HepG2 (cell line): ENCODE results near the gene RNU2-63P. TPM values are rescaled to one million over a fixed set of nuclear protein-coding genes. Genes with fewer than 3 reads are reported as not detected.

Source experiments
- BCLAF1 ChIP-seq: fragments of 450-650 bp; IDR thresholded peaks from 2 replicates; pipeline ENCODE4 v1.6.1; 2017; ENCODE audit warnings: mild to moderate bottlenecking
- NAIF1 ChIP-seq: sonication (generic); formaldehyde crosslinking; IDR thresholded peaks from 2 replicates; pipeline ENCODE4 v1.5.0; 2020; ENCODE audit warnings: mild to moderate bottlenecking, missing genetic modification reagents, borderline replicate concordance
- PAX8 ChIP-seq: sonication (generic); formaldehyde crosslinking; IDR thresholded peaks from 2 replicates; pipeline ENCODE4 v1.8.0; 2022; ENCODE audit warnings: mild to moderate bottlenecking, missing genetic modification reagents, borderline replicate concordance
- TP53 ChIP-seq: sonication (generic); formaldehyde crosslinking; conservative IDR thresholded peaks from 2 replicates; pipeline ENCODE4 v1.4.0; 2020; ENCODE audit warnings: missing genetic modification reagents
- ZNF136 ChIP-seq: sonication (generic); formaldehyde crosslinking; IDR thresholded peaks from 2 replicates; pipeline ENCODE4 v1.8.1; 2022; ENCODE audit warnings: low read depth, mild to moderate bottlenecking, moderate library complexity, missing genetic modification reagents
- ZNF431 ChIP-seq: sonication (generic); formaldehyde crosslinking; IDR thresholded peaks from 2 replicates; pipeline ENCODE4 v1.9.0; 2022; ENCODE audit warnings: missing genetic modification reagents, low read depth, mild to moderate bottlenecking, borderline replicate concordance
- polyA plus RNA-seq, 8 experiments: library from polyadenylated mRNA; depleted of rRNA in 3 of 8; stranded (reverse) in 7 of 8; unstranded in 1 of 8; fragments of >200 nt; fragmentation: Illumina TruSeq in 4 of 8; extraction: Trizol in 4 of 8; gene quantifications; 2 replicates each; pipeline versions ENCODE4 v1.2.1 to v1.2.3, GENCODE V29; 2011 to 2016; ENCODE audit warnings: low read depth in 4 of 8, missing spikeins in 1 of 8, mixed read lengths in 1 of 8; ENCODE audit not compliant: insufficient read depth in 1 of 8
- total RNA-seq, 5 experiments: library from RNA; depleted of rRNA; stranded (reverse); fragments of >200 nt; fragmentation: Illumina TruSeq; extraction: Trizol; gene quantifications; 2 replicates each; pipeline ENCODE4 v1.2.3, GENCODE V29; 2016; ENCODE audit warnings: low read depth in 1 of 5
- TF ChIP-seq, protein P1 (sequence below), 2 experiments: fragments of 450-650 bp in 1 of 2; sonication (generic) in 1 of 2; formaldehyde crosslinking in 1 of 2; IDR thresholded peaks; 2 replicates each; pipeline versions ENCODE4 v1.6.1 to v1.8.0; 2016 to 2022; ENCODE audit warnings: antibody characterized with exemption in 1 of 2, mild to moderate bottlenecking in 1 of 2, missing genetic modification reagents in 1 of 2

Gene RNU2-63P
- total and polyA plus RNA-seq, 2 of the 13 experiments (the other 11 are each of a cell fraction or from before 2014, with no cell fraction given), result 6.8 TPM; not detected in 1

DNA sequence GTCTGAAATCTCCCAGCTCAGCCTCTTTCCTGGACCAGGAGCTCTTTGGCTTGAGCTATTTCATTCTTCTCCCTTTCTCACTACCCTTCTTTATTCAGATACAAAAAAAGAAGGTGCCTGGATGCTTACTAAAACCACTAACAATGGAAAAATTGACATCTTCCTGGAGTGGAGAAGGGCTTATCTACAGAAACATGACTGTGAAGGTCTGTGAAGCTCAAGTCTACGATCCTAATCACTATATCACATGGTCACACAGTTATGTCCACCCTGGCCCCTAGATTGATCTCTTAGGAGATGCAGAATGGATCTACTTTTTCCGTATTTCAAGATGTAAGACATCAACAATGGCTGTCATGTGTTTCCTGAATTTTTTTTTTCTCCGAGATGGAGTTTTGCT, 44.9 kb upstream of the RNU2-63P start (continued):
- TF ChIP-seq BCLAF1, result no peak
- no peak for TF ChIP-seq NAIF1
- no peak for TF ChIP-seq PAX8 (CRISPR knock-in tag)
- TF ChIP-seq ZNF431 (CRISPR knock-in tag), result no peak
- no peak for TF ChIP-seq ZNF136 (CRISPR knock-in tag)
- TF ChIP-seq, protein P1, sequence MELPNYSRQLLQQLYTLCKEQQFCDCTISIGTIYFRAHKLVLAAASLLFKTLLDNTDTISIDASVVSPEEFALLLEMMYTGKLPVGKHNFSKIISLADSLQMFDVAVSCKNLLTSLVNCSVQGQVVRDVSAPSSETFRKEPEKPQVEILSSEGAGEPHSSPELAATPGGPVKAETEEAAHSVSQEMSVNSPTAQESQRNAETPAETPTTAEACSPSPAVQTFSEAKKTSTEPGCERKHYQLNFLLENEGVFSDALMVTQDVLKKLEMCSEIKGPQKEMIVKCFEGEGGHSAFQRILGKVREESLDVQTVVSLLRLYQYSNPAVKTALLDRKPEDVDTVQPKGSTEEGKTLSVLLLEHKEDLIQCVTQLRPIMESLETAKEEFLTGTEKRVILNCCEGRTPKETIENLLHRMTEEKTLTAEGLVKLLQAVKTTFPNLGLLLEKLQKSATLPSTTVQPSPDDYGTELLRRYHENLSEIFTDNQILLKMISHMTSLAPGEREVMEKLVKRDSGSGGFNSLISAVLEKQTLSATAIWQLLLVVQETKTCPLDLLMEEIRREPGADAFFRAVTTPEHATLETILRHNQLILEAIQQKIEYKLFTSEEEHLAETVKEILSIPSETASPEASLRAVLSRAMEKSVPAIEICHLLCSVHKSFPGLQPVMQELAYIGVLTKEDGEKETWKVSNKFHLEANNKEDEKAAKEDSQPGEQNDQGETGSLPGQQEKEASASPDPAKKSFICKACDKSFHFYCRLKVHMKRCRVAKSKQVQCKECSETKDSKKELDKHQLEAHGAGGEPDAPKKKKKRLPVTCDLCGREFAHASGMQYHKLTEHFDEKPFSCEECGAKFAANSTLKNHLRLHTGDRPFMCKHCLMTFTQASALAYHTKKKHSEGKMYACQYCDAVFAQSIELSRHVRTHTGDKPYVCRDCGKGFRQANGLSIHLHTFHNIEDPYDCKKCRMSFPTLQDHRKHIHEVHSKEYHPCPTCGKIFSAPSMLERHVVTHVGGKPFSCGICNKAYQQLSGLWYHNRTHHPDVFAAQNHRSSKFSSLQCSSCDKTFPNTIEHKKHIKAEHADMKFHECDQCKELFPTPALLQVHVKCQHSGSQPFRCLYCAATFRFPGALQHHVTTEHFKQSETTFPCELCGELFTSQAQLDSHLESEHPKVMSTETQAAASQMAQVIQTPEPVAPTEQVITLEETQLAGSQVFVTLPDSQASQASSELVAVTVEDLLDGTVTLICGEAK (IDR thresholded peaks at IDR 0.05), result no peak
- TF ChIP-seq, protein P1 (CRISPR knock-in tag; IDR thresholded peaks at IDR 0.05), result no peak
- TF ChIP-seq TP53 (CRISPR knock-in tag), result no peak
